Thyroid gland (tissue), 4 donors: ENCODE measurements around the gene TNFRSF1A.
"Not testable (repeated sequence)": the region's sequence is repeated elsewhere in the genome, so short reads cannot be mapped to it uniquely, and the experiment has no call there.

Source experiments
- POLR2A ChIP-seq, 2 donors: fragments of 450-650 bp; IDR thresholded peaks; one replicate each; pipeline ENCODE4 v1.6.1; 2017; ENCODE audit warnings: antibody characterized with exemption in 2 of 2, mild to moderate bottlenecking in 2 of 2, moderate library complexity in 1 of 2
- TF ChIP-seq, protein P1 (sequence below), 6 experiments: fragments of 200-600 bp in 3 of 6; fragments of 450-650 bp in 3 of 6; sonication (generic) in 3 of 6; IDR thresholded peaks; one replicate each; pipeline ENCODE4 v1.5.1; 2016 to 2019; ENCODE audit warnings: antibody characterized with exemption in 6 of 6, mild to moderate bottlenecking in 2 of 6, inconsistent platforms in 1 of 6, moderate library complexity in 1 of 6

DNA sequence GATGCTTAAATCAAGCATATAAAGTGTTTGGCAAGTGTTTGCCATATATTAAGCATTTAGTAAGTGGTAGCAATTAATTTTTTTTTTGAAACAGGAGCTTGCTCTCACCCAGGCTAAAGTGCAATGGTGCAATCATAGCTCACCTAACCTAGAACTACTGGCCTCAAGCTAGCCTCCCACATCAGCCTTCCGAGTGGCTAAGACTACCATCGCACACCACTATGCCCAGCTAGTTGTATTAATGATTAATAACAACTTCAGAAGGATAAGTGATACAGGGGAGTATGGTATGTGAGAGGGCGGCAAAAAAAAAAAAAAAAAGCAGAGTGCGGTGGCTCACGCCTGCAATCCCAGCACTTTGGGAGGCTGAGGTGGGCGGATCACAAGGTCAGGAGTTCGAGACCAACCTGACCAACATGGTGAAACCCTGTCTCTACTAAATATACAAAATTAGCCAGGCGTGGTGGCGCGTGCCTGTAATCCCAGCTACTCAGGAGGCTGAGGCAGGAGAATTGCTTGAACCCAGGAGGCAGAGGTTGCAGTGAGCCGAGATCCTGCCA lies 2.3 kb upstream of the TNFRSF1A start:
- TF ChIP-seq, protein P1, sequence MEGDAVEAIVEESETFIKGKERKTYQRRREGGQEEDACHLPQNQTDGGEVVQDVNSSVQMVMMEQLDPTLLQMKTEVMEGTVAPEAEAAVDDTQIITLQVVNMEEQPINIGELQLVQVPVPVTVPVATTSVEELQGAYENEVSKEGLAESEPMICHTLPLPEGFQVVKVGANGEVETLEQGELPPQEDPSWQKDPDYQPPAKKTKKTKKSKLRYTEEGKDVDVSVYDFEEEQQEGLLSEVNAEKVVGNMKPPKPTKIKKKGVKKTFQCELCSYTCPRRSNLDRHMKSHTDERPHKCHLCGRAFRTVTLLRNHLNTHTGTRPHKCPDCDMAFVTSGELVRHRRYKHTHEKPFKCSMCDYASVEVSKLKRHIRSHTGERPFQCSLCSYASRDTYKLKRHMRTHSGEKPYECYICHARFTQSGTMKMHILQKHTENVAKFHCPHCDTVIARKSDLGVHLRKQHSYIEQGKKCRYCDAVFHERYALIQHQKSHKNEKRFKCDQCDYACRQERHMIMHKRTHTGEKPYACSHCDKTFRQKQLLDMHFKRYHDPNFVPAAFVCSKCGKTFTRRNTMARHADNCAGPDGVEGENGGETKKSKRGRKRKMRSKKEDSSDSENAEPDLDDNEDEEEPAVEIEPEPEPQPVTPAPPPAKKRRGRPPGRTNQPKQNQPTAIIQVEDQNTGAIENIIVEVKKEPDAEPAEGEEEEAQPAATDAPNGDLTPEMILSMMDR (IDR thresholded peaks at IDR 0.05): not testable (repeated sequence)
- TF ChIP-seq POLR2A (IDR thresholded peaks at IDR 0.05): not testable (repeated sequence)
